H1 (cell line): ENCODE measurements around the gene EVI2A. TPM values are rescaled to one million over a fixed set of nuclear protein-coding genes. Genes with fewer than 3 reads are reported as not detected.

Experiments used
- CTCF ChIA-PET: fragments of 300-600 bp; sonication (Branson Sonifier 250); formaldehyde crosslinking; loops from one replicate; lab custom pipeline; 2021; ENCODE audit not compliant: partially characterized antibody; lab: Charles Lee
- POLR2A ChIA-PET: fragments of 300-600 bp; sonication (Branson Sonifier 250); formaldehyde crosslinking; loops from one replicate; lab custom pipeline; 2021; ENCODE audit warnings: inconsistent platforms; ENCODE audit not compliant: partially characterized antibody; lab: Charles Lee
- DNase-seq, 2 experiments: peaks; one replicate each; pipeline versions ENCODE4 v3.0.0 to v3.0.0-alpha.2; 2010 to 2022; ENCODE audit warnings: low spot score in 2 of 2, low read depth in 1 of 2, mixed read lengths in 1 of 2
- FAIRE-seq: peaks from 2 replicates; lab custom pipeline; 2011; peaks lifted over from hg19 to GRCh38; lab: Jason Lieb, UNC
- H2AFZ ChIP-seq: 2 replicates; pipeline ENCODE4 v1.8.1; 2012; ENCODE audit warnings: low read length, inconsistent platforms
- H2AK5ac ChIP-seq: 2 replicates; pipeline ENCODE4 v1.6.1; 2013; ENCODE audit warnings: low read depth, low read length
- H2BK120ac ChIP-seq: replicated peaks from 2 replicates; pipeline ENCODE3; 2013; ENCODE audit warnings: low read depth, low read length, inconsistent platforms
- H2BK12ac ChIP-seq: 2 replicates; pipeline ENCODE4 v1.6.1; 2013; ENCODE audit warnings: low read depth, low read length
- H2BK15ac ChIP-seq: 2 replicates; pipeline ENCODE4 v1.6.1; 2013; ENCODE audit warnings: low read length
- H2BK20ac ChIP-seq: 2 replicates; pipeline ENCODE4 v1.6.1; 2013; ENCODE audit warnings: low read length
- H2BK5ac ChIP-seq: 2 replicates; pipeline ENCODE4 v1.6.1; 2013; ENCODE audit warnings: low read depth, low read length
- H3K14ac ChIP-seq: 2 replicates; pipeline ENCODE4 v1.6.1; 2013; ENCODE audit warnings: inconsistent platforms; ENCODE audit not compliant: insufficient read length
- H3K18ac ChIP-seq: 2 replicates; pipeline ENCODE4 v1.6.1; 2013; ENCODE audit warnings: low read length; ENCODE audit errors: extremely low read depth
- H3K23ac ChIP-seq: 2 replicates; pipeline ENCODE4 v1.6.1; 2013; ENCODE audit warnings: inconsistent platforms; ENCODE audit not compliant: insufficient read length
- H3K23me2 ChIP-seq: 2 replicates; pipeline ENCODE4 v1.6.1; 2013; ENCODE audit warnings: low read depth, low read length
- H3K27ac ChIP-seq: 2 replicates; pipeline ENCODE4 v1.6.1; 2011; ENCODE audit warnings: low read depth, low read length, inconsistent platforms
- H3K27me3 ChIP-seq, 4 experiments: replicated peaks in 1 of 4; 1 replicate in 1 of 4; 2 replicates in 3 of 4; pipeline versions ENCODE4 v1.6.1 to v1.8.1; 2011 to 2013; ENCODE audit warnings: low read length in 3 of 4, mild to moderate bottlenecking in 3 of 4, inconsistent platforms in 2 of 4, mixed read lengths in 2 of 4, moderate library complexity in 1 of 4; ENCODE audit not compliant: control insufficient read depth in 3 of 4, insufficient read depth in 3 of 4; ENCODE audit errors: extremely low read depth in 1 of 4
- H3K36me3 ChIP-seq, 4 experiments: 2 replicates each; pipeline versions ENCODE4 v1.6.1 to v1.8.1; 2011 to 2013; ENCODE audit warnings: mild to moderate bottlenecking in 4 of 4, low read length in 3 of 4, moderate library complexity in 2 of 4, control low read depth in 1 of 4, inconsistent platforms in 1 of 4; ENCODE audit not compliant: insufficient read depth in 4 of 4, control insufficient read depth in 2 of 4
- H3K4ac ChIP-seq: replicated peaks from 2 replicates; pipeline ENCODE3; 2013; ENCODE audit warnings: low read length, low read depth, mixed read lengths, inconsistent platforms; ENCODE audit not compliant: insufficient read length
- H3K4me1 ChIP-seq, 4 experiments: replicated peaks in 1 of 4; 1 replicate in 1 of 4; 2 replicates in 3 of 4; pipeline versions ENCODE4 v1.6.1 to v1.8.1; 2011 to 2013; ENCODE audit warnings: low read length in 3 of 4, inconsistent platforms in 2 of 4, mixed read lengths in 1 of 4; ENCODE audit not compliant: insufficient read depth in 4 of 4, control insufficient read depth in 3 of 4
- H3K4me2 ChIP-seq, 2 experiments: 2 replicates each; pipeline versions ENCODE4 v1.6.1 to v1.8.1; 2011 to 2013; ENCODE audit warnings: low read depth in 2 of 2, low read length in 2 of 2, control low read depth in 1 of 2, inconsistent platforms in 1 of 2, mild to moderate bottlenecking in 1 of 2; ENCODE audit not compliant: insufficient read depth in 1 of 2
- H3K4me3 ChIP-seq, 4 experiments: fragments of 200-600, 300-600 bp in 1 of 4; sonication (generic), shearing (Covaris generic), sonication (Bioruptor Twin) in 1 of 4; 2 replicates each; pipeline versions ENCODE4 v1.5.1 to v1.8.1; 2011 to 2016; ENCODE audit warnings: low read length in 4 of 4, low read depth in 3 of 4, control low read depth in 2 of 4, inconsistent platforms in 2 of 4, mild to moderate bottlenecking in 2 of 4, mixed read lengths in 1 of 4, moderate library complexity in 1 of 4; ENCODE audit not compliant: insufficient read depth in 2 of 4; ENCODE audit errors: extremely low read depth in 1 of 4
- H3K56ac ChIP-seq: replicated peaks from 2 replicates; pipeline ENCODE3; 2013; ENCODE audit warnings: low read depth, mild to moderate bottlenecking, mixed read lengths, low read length, inconsistent platforms; ENCODE audit not compliant: insufficient read length
- H3K79me1 ChIP-seq: 2 replicates; pipeline ENCODE4 v1.6.1; 2013; ENCODE audit warnings: low read depth, low read length, control low read depth
- H3K79me2 ChIP-seq, 2 experiments: 2 replicates each; pipeline versions ENCODE4 v1.6.1 to v1.8.1; 2012 to 2013; ENCODE audit warnings: low read length in 2 of 2, mild to moderate bottlenecking in 2 of 2, inconsistent platforms in 1 of 2; ENCODE audit not compliant: insufficient read depth in 2 of 2, control insufficient read depth in 1 of 2
- H3K9ac ChIP-seq, 4 experiments: replicated peaks in 1 of 4; 1 replicate in 1 of 4; 2 replicates in 3 of 4; pipeline versions ENCODE4 v1.6.1 to v1.8.1; 2011 to 2013; ENCODE audit warnings: low read depth in 3 of 4, low read length in 3 of 4, control low read depth in 2 of 4, mild to moderate bottlenecking in 2 of 4, moderate library complexity in 2 of 4, inconsistent platforms in 1 of 4; ENCODE audit errors: extremely low read depth in 1 of 4
- H3K9me3 ChIP-seq, 2 experiments: 2 replicates each; pipeline versions ENCODE4 v1.6.1 to v1.8.1; 2012 to 2013; ENCODE audit warnings: mild to moderate bottlenecking in 2 of 2, moderate library complexity in 2 of 2, control low read depth in 1 of 2, inconsistent platforms in 1 of 2, low read depth in 1 of 2, low read length in 1 of 2, mixed read lengths in 1 of 2; ENCODE audit not compliant: insufficient read depth in 2 of 2
- H4K20me1 ChIP-seq, 2 experiments: replicated peaks in 1 of 2; 2 replicates each; pipeline versions ENCODE3 to v1.8.1; 2011 to 2013; ENCODE audit warnings: inconsistent platforms in 2 of 2, low read length in 2 of 2, mild to moderate bottlenecking in 1 of 2; ENCODE audit not compliant: insufficient read depth in 2 of 2, control insufficient read depth in 1 of 2
- H4K5ac ChIP-seq: 2 replicates; pipeline ENCODE4 v1.6.1; 2013; ENCODE audit warnings: low read length, low read depth, mixed read lengths, inconsistent platforms; ENCODE audit not compliant: insufficient read length
- H4K8ac ChIP-seq: 2 replicates; pipeline ENCODE4 v1.8.0; 2013; ENCODE audit warnings: mild to moderate bottlenecking, moderate library complexity, low read length, inconsistent platforms; ENCODE audit not compliant: insufficient read depth; ENCODE audit errors: extremely low read depth
- H4K91ac ChIP-seq: replicated peaks from 2 replicates; pipeline ENCODE3; 2013; ENCODE audit warnings: low read length, mixed read lengths, inconsistent platforms; ENCODE audit not compliant: insufficient read length
- ATF2 ChIP-seq: IDR thresholded peaks from 2 replicates; pipeline ENCODE4 v1.6.1; 2012; ENCODE audit warnings: low read length, inconsistent platforms
- BACH1 ChIP-seq: IDR thresholded peaks from 2 replicates; pipeline ENCODE4 v1.6.1; 2012; ENCODE audit warnings: low read length, improper control_type of control experiment
- BRCA1 ChIP-seq: IDR thresholded peaks from 2 replicates; pipeline ENCODE4 v1.6.1; 2012; ENCODE audit warnings: low read depth, low read length, improper control_type of control experiment
- EGR1 ChIP-seq: IDR thresholded peaks from 2 replicates; pipeline ENCODE4 v1.6.1; 2011; ENCODE audit warnings: low read depth, low read length, borderline replicate concordance
- KDM1A ChIP-seq: fragments of 200-600, 300-600 bp; sonication (generic); IDR thresholded peaks from 2 replicates; pipeline ENCODE4 v1.7.1; 2016; ENCODE audit warnings: mild to moderate bottlenecking, low read length, borderline replicate concordance
- KDM5A ChIP-seq: fragments of 200-600 bp; IDR thresholded peaks from 2 replicates; pipeline ENCODE4 v1.7.1; 2012; ENCODE audit warnings: mild to moderate bottlenecking, low read length, inconsistent platforms, mixed read lengths
- RBBP5 ChIP-seq: IDR thresholded peaks from 2 replicates; pipeline ENCODE4 v1.7.1; 2012; ENCODE audit warnings: low read depth, mild to moderate bottlenecking, inconsistent platforms, low read length, moderate library complexity, borderline replicate concordance
- SP2 ChIP-seq: IDR thresholded peaks from 2 replicates; pipeline ENCODE4 v1.6.1; 2012; ENCODE audit warnings: mild to moderate bottlenecking, low read length, inconsistent platforms
- SP4 ChIP-seq: IDR thresholded peaks from 2 replicates; pipeline ENCODE4 v1.6.1; 2012; ENCODE audit warnings: low read length, inconsistent platforms
- WGBS, 2 experiments: shearing (Covaris generic) in 1 of 2; methylation state at CpG; one replicate each; pipeline versions ENCODE4 v1.1.6 to v1.1.7; 2013 to 2015; ENCODE audit warnings: low lambda C conversion rate in 2 of 2, mixed read lengths in 2 of 2, inconsistent platforms in 1 of 2, low coverage in 1 of 2, missing lambda C conversion rate in 1 of 2; ENCODE audit not compliant: insufficient replicate concordance in 2 of 2, insufficient coverage in 1 of 2, insufficient read length in 1 of 2; ENCODE audit errors: extremely low coverage in 1 of 2, missing lambda C conversion rate in 1 of 2; 5-methylcytosine and 5-hydroxymethylcytosine counted together
- polyA plus RNA-seq, 7 experiments: library from polyadenylated mRNA; depleted of rRNA in 3 of 7; stranded (reverse) in 5 of 7; unstranded in 2 of 7; fragments of >200 nt in 5 of 7; fragments of 200-250 nt in 2 of 7; gene quantifications; 1 replicate in 5 of 7; 2 replicates in 1 of 7; 4 replicates in 1 of 7; pipeline versions ENCODE4 v1.2.1 to v1.2.3, GENCODE V29; 2011 to 2013; ENCODE audit warnings: missing spikeins in 2 of 7, mixed read lengths in 2 of 7
- total RNA-seq: library from RNA; stranded (reverse); fragmentation: NEBNext Ultra II Directional; extraction: Animal tissue kit (Norgen Biotek cat#: 25700); gene quantifications from 2 replicates; pipeline ENCODE4 v1.2.1, GENCODE V29; 2021

Gene EVI2A
- total and polyA plus RNA-seq, 2 of the 8 experiments (the other 6 are each of a cell fraction or from before 2014, with no cell fraction given): not detected

GRCh38 chr17:31357839-31358394 lies 36.5 kb upstream of the EVI2A start:
- no peak overlapping the region for H2BK20ac ChIP-seq
- no peak overlapping the region for H2BK120ac ChIP-seq
- WGBS, 2 experiments: 93% methylated on average over 3 of the region's 3 CpGs; no CpG with 5 or more reads in 1 of the 2 experiments
- no peak overlapping the region for H4K8ac ChIP-seq
- no peak overlapping the region for H3K4ac ChIP-seq
- H4K20me1 ChIP-seq: no peaks in the 10 kb centered on the region
- no peak overlapping the region for H3K14ac ChIP-seq
- POLR2A ChIA-PET: no interaction called here
- H4K91ac ChIP-seq: no peak overlapping the region
- no peak overlapping the region for H2BK15ac ChIP-seq
- TF ChIP-seq SP4 (no peak), RBBP5 (no peak), KDM1A (no peak), BACH1 (no peak), BRCA1 (no peak), KDM5A (no peak), EGR1 (no peak), SP2 (no peak), ATF2 (no peak)
- TF ChIP-seq, all 59 proteins: peak for 0
- no peak overlapping the region for H3K27ac ChIP-seq
- no peak for FAIRE-seq
- H3K79me1 ChIP-seq: no peaks in the 10 kb centered on the region
- H3K18ac ChIP-seq: no peak overlapping the region
- peaks cover 0 to 11% (median 4%) of the 10 kb centered on the region in 4 experiments; a peak in 4 of 8 replicates for H3K36me3 ChIP-seq
- no peaks in the 10 kb centered on the region for H3K9me3 ChIP-seq
- no peak overlapping the region for H3K56ac ChIP-seq
- no peak overlapping the region for H2AFZ ChIP-seq
- H3K23me2 ChIP-seq: no peaks in the 10 kb centered on the region
- no peak overlapping the region for H4K5ac ChIP-seq
- no peak overlapping the region for H2AK5ac ChIP-seq
- no peak overlapping the region for H3K9ac ChIP-seq
- no peaks in the 10 kb centered on the region for H3K79me2 ChIP-seq
- no peak overlapping the region for H2BK12ac ChIP-seq
- H3K23ac ChIP-seq: no peak overlapping the region
- no peak for DNase-seq
- no peak overlapping the region for H3K4me2 ChIP-seq
- no peak overlapping the region for H2BK5ac ChIP-seq
- H3K27me3 ChIP-seq: no peaks in the 10 kb centered on the region
- no peaks in the 10 kb centered on the region for H3K4me1 ChIP-seq
- no peak overlapping the region for H3K4me3 ChIP-seq
- CTCF ChIA-PET: no interaction called here
